ENCODE measurements around the gene INO80.

DNA sequence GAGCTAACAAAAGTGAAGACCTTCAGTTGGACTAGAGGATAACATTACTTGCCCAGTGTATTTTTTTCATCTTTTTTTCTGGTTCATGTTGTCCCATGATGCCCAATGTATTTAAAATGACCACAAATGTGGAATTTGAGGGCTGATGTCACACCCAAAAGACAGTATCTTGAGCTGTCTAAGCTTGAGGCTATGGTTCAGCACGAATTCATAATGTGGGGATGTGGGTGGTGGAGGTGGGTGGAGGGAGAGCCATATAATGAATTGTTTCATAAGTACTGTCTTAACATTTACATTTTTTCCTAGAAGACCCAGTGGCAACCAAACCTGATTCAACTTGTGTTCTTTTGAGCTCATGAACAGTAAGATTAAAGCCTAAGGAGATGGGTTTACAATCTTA is 125.3 kb downstream of the INO80 start:
- TF ChIP-seq, protein P1, sequence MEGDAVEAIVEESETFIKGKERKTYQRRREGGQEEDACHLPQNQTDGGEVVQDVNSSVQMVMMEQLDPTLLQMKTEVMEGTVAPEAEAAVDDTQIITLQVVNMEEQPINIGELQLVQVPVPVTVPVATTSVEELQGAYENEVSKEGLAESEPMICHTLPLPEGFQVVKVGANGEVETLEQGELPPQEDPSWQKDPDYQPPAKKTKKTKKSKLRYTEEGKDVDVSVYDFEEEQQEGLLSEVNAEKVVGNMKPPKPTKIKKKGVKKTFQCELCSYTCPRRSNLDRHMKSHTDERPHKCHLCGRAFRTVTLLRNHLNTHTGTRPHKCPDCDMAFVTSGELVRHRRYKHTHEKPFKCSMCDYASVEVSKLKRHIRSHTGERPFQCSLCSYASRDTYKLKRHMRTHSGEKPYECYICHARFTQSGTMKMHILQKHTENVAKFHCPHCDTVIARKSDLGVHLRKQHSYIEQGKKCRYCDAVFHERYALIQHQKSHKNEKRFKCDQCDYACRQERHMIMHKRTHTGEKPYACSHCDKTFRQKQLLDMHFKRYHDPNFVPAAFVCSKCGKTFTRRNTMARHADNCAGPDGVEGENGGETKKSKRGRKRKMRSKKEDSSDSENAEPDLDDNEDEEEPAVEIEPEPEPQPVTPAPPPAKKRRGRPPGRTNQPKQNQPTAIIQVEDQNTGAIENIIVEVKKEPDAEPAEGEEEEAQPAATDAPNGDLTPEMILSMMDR (IDR thresholded peaks at IDR 0.05) = no peak
- TF ChIP-seq POLR2A (IDR thresholded peaks at IDR 0.05) = no peak

All from vagina (tissue), 2 donors.